HG03354 (cell line): ENCODE data around the gene ASPDH.

Experiments
- ATAC-seq: cut with Tn5 transposase; IDR thresholded peaks from one replicate; pipeline ENCODE4 v1.9.1; 2021; ENCODE audit warnings: mild to moderate bottlenecking; ENCODE audit not compliant: unreplicated experiment, poor library complexity, severe bottlenecking

Gene ASPDH

GRCh38 chr19:50513746-50514345 is at the start of gene ASPDH:
Gene ASPDH (minus strand): TSS chr19:50513913. CDS start chr19:50513823, 90 bp downstream.
- ATAC-seq: no peak

DNA sequence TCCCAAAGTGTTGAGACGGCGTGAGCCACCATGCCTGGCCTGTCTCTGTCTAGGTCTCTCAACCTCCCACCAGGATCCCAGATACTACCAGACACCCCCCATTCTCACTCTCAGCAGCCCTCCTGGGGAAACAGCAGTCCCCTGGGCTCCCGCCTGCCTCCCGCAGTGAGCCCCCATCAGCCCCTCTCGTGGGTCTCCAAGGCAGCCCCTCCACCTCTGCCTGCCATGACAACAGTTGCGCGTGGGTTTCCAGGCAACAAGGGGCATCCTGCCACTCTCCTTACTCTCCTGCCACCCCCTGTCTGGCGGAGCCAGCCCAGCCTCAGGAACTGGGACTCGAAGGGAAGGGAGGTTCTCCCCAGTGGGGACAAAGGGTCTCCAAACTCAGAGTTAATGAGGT is 49.3 kb upstream of the ASPDH start:
- ATAC-seq: no peak

- no peak for ATAC-seq
These were observed 48.6 kb upstream of the ASPDH start for GRCh38 chr19:50562329-50562728.

GRCh38 chr19:50559636-50560035 is 45.9 kb upstream of the ASPDH start:
- ATAC-seq: no peak

DNA sequence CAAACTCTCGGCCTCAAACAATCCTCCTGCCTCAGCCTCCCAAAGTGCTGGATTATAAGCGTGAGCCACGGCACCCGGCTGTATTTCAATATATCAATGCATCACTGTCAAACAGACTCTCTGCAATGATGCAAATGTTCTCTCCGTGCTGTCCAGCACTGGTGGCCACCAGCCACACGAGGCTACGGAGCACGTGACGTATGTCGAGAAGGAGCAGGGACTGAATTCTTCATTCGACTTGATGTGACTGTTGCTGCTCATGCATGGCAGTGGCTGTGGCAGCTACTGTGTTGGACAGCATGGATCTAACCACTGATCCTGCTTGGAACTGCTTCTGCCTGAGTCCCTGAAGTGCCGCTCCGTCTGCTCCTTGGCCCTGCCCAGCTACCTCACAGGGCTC is 44.7 kb upstream of the ASPDH start:
- no peak for ATAC-seq

- no peak for ATAC-seq
These were observed 44.3 kb upstream of the ASPDH start for GRCh38 chr19:50558039-50558438.

- no peak for ATAC-seq
These were observed 43.4 kb upstream of the ASPDH start for GRCh38 chr19:50557009-50557613.

DNA sequence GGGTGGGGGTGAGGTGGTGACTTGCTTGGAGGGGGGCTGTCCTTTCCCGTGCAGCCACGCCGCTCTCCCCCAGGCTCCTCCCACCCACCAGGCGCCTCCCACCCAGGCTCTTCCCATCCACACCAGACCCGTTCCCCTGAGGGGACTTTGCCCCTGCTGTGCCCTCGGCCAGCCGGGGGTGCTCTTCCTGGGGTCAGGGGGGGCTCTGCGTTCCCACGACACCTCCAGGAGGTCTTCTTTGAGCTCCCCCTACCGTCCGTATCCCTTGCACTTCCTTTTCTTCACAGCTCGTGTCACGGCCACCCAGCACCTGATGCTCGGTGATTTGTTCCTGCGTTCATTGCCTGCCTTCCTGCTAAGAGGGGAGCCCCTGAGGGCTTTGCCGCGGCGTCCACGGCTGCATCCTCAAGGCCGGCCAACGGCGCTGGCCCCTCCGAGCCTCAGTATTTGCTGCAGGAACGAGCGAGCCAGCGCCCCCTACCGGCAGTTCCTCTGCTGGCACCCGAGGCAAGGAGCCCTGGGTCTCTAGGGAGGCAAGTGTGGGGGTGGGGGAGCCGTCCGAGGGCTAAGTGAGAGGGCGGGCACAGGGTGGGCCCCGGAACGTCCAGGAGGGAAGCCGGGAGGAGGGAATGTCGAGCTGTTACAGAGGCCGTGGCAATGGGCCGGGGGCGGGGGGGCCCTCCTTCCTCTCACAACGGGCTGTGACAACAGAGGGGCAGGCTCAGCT is 42.7 kb upstream of the ASPDH start:
- ATAC-seq: no peak

GRCh38 chr19:50555450-50556281 is 42.0 kb upstream of the ASPDH start:
- ATAC-seq: no peak

- ATAC-seq: no peak
These were observed 41.3 kb upstream of the ASPDH start for GRCh38 chr19:50555033-50555432.

- ATAC-seq: no peak
These were observed 40.5 kb upstream of the ASPDH start for GRCh38 chr19:50554212-50554611.

- no peak for ATAC-seq
These were observed 39.5 kb upstream of the ASPDH start for GRCh38 chr19:50553134-50553703.

DNA sequence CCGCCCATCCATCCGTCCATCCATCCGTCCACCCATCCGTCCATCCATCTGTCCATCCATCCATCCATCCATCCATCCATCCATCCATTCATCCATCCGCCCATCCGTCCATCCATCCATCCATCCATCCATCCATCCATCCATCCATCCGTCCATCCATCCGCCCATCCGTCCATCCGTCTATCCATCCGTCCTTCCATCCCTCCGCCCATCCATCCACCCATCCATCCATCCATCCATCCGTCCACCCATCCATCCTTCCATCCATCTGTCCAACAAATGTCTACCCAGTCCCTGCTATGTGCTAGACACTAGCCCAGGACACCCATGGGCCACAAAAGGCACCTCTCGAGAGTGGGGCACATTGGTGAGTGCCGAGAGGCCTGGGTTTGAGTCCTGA is 38.8 kb upstream of the ASPDH start:
- ATAC-seq: no peak

DNA sequence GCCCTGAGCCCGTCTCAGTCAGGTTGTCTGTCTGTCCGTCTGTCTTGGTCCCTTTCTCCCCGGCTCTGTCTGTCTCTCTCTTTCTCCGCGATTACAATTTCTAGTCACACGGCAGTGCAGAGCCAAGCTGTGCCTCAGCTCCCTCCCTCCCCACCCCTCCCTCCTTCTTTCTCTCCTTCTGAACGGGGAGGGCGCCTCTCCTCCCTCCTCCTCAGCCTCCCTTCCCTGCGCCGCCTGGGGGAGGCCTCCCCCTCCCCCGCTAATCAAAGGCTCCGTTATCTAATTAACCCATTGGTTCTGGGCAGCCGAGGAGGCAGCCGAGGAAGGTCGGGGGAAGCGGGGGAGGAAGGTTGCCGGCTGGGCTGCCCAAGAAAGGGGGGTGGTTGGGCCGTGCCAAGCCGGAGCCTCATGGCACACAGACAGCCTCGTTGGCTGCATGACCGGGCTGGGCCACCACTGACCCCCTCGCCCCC is 38.0 kb upstream of the ASPDH start:
- no peak for ATAC-seq

DNA sequence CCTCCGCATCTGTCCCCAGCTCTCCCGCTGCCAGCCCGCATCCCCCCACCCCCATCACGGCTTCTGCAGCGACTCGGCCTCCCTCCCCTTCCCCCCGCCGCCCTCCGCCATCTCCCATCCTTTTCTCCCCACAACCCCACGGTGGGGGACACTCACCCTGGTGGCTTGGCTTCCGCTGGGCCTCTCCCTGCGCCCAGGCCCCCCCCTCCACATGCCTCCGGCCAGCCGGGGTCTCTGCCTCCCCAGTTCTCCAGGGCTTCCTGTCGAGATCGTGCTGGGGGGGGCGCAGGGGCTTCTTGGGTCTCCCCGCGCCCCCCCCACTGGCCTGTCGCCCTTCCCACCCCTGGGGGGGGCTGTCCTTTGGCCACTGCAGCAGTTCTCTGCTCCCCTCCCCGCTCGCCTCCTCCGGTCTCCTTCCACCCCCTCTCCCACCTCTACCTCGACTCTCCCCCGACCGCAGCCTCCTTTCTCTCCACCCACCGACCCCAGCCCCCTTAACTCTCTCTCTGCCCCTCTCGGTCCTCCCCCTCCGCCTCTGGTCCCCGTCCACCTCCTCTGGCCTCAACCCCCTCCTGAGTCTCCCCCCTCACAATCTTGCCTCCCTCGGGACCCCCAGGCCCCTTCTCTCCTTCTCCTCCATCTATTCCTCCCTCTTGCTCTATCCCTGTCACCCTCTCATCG is 37.5 kb upstream of the ASPDH start:
- no peak for ATAC-seq

GRCh38 chr19:50550594-50550966 is 36.9 kb upstream of the ASPDH start:
- no peak for ATAC-seq

DNA sequence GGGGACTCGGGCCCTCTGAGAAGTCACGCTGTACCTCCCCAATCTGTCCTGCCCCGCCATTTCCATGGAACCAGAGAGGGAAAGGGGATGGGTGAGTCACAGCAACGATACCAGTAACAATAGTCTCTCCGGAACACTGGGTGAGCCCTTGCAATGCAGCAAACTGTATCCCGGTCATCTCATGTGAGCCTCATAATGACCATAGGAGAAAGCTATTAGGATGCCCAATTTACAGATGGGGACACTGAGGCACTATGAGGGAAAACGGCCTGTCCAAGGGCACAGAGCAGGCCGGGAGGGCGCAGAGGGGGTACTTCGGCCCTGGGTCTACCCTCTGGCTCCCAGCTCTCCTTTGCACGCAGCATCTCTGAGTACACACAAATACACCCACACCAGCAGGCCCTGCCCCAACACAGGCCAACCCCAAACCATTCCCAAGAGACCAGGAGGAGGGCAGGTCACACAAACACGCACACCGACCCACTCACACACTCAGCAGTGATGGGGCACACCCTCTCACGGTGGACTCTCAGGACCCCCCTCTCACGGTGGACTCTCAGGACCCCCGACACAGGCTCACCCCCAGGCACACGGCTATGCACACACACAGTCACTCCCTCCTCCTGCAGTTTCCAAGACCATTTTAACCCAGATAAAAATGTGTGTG is 36.3 kb upstream of the ASPDH start:
- no peak for ATAC-seq

DNA sequence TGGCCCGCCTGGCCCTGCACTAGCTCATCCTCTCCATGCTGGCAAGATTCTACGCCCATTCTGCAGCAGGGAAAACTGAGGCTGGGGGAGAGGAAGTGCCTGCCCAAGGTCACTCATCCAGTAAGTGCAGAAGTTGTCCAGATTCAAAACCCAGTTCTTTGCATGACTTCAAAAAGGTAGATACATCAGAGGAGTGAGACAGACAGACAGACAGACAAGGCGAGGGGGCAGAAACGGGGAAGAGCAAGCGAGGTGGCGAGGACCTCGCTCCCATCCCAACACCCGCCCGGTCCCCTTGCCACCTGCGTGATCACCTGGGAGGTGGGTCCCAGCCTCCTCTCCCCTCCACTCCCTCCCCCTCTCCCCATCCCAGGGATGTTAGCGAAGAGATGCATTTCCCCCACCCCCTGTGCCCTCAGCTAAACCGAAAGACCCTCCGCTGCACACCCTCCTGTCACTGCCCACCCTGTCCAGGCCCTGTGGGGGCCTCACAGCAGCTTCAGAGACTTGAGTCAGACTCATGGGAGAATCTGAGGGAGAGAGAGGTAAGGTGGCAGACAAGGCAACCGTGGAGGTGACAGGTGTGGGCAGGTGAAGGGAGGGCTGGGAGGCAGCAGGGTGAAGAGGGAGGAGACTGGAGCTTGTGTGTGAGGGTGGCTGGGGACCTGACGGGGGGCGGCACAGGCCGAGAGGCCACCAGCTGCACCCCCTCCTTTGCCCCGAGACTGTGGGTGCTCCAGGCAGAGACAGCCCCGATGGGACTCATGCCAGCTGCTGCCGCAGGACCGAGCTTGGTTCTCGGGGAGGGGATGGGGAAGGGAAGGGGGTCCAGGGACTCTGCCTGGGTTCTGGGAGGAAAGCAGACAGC is 35.6 kb upstream of the ASPDH start:
- ATAC-seq: no peak
